HCT116 (cell line): ENCODE measurements around the gene GTF2H2C. TPM values are rescaled to one million over a fixed set of nuclear protein-coding genes. Genes with fewer than 3 reads are reported as not detected.
"Not testable (repeated sequence)": the region's sequence is repeated elsewhere in the genome, so short reads cannot be mapped to it uniquely, and the experiment has no call there.

ENCODE experiments used
- ATAC-seq: fragments of 200-7000 bp; cut with Tn5 transposase; 2 replicates; pipeline ENCODE4 v1.9.1; 2020; ENCODE audit warnings: mild to moderate bottlenecking, moderate library complexity
- BruUV-seq: library from RNA; stranded (reverse); fragments of 400-500 nt; replicated peaks from 2 replicates; lab custom pipeline; 2021; lab: Mats Ljungman, UMichigan
- CTCF ChIA-PET: fragments of 300-600 bp; sonication (Branson Sonifier 250); formaldehyde crosslinking; loops from one replicate; lab custom pipeline; 2021; ENCODE audit warnings: antibody characterized with exemption; lab: Charles Lee
- POLR2A ChIA-PET: fragments of 300-600, 350-600 bp; sonication (Branson Sonifier 250); formaldehyde crosslinking; loops from one replicate; lab custom pipeline; 2021; ENCODE audit warnings: antibody characterized with exemption; lab: Charles Lee
- RAD21 ChIA-PET, 2 experiments: fragments of 300-600 bp; sonication (Branson Sonifier 250); formaldehyde crosslinking; loops; one replicate each; lab custom pipeline; 2023; ENCODE audit warnings: low total read pairs in 2 of 2; ENCODE audit not compliant: uncharacterized antibody in 2 of 2, unreplicated experiment in 2 of 2, low non-redundant PET in 1 of 2; lab: Charles Lee
- DNase-seq: peaks from one replicate; pipeline ENCODE4 v3.0.0-alpha.2; 2010; ENCODE audit warnings: low read depth, low spot score
- H2AFZ ChIP-seq: fragments of 200-600 bp; shearing (Covaris generic), sonication (generic); 2 replicates; pipeline ENCODE4 v1.6.1; 2017; ENCODE audit warnings: low read depth, mixed run types, mixed read lengths, antibody characterized with exemption, low read length; ENCODE audit not compliant: poor library complexity, severe bottlenecking
- H3K27ac ChIP-seq: 2 replicates; pipeline ENCODE4 v1.5.1; 2012; ENCODE audit warnings: low read depth, low read length
- H3K27me3 ChIP-seq: fragments of 200-600 bp; sonication (generic); 2 replicates; pipeline ENCODE4 v1.6.1; 2016; ENCODE audit warnings: mixed run types, low read length, mixed read lengths; ENCODE audit not compliant: insufficient read depth
- H3K36me3 ChIP-seq, 2 experiments: fragments of 200-500 bp in 1 of 2; fragments of 200-600 bp in 1 of 2; sonication (Bioruptor generic) in 1 of 2; sonication (generic) in 1 of 2; 2 replicates each; pipeline versions ENCODE4 v1.5.1 to v1.6.1; 2014 to 2016; ENCODE audit warnings: low read length in 2 of 2, inconsistent platforms in 1 of 2, mixed read lengths in 1 of 2, mixed run types in 1 of 2; ENCODE audit not compliant: insufficient read depth in 2 of 2, control insufficient read depth in 1 of 2
- H3K4me1 ChIP-seq, 2 experiments: fragments of 200-600 bp in 1 of 2; sonication (generic) in 1 of 2; 2 replicates each; pipeline versions ENCODE4 v1.5.1 to v1.6.1; 2012 to 2017; ENCODE audit warnings: low read length in 2 of 2, inconsistent platforms in 1 of 2, mild to moderate bottlenecking in 1 of 2, mixed read lengths in 1 of 2, mixed run types in 1 of 2, moderate library complexity in 1 of 2; ENCODE audit not compliant: insufficient read depth in 2 of 2, control insufficient read depth in 1 of 2
- H3K4me2 ChIP-seq: fragments of 200-600 bp; sonication (generic); 2 replicates; pipeline ENCODE4 v1.6.1; 2017; ENCODE audit warnings: mixed run types, low read length, mixed read lengths
- H3K4me3 ChIP-seq, 2 experiments: fragments of 200-600 bp in 1 of 2; sonication (generic) in 1 of 2; replicated peaks in 1 of 2; 2 replicates each; pipeline ENCODE4 v1.5.1; 2011 to 2016; ENCODE audit warnings: low read length in 2 of 2, control low read depth in 1 of 2, low read depth in 1 of 2, mild to moderate bottlenecking in 1 of 2, mixed read lengths in 1 of 2, mixed run types in 1 of 2
- H3K79me2 ChIP-seq: fragments of 200-600 bp; sonication (generic); 2 replicates; pipeline ENCODE4 v1.6.1; 2017; ENCODE audit warnings: mild to moderate bottlenecking, mixed run types, low read length, moderate library complexity, mixed read lengths; ENCODE audit not compliant: insufficient read depth
- H3K9ac ChIP-seq: fragments of 200-600 bp; sonication (generic); 2 replicates; pipeline ENCODE4 v1.6.1; 2016; ENCODE audit warnings: low read length, mixed read lengths
- H3K9me2 ChIP-seq: fragments of 200-600 bp; sonication (generic), shearing (Covaris generic); 2 replicates; pipeline ENCODE4 v1.6.1; 2017; ENCODE audit warnings: mixed run types, mild to moderate bottlenecking, moderate library complexity; ENCODE audit not compliant: insufficient read depth
- H3K9me3 ChIP-seq, 2 experiments: fragments of 200-500 bp in 1 of 2; fragments of 200-600 bp in 1 of 2; sonication (Bioruptor generic) in 1 of 2; sonication (generic) in 1 of 2; 2 replicates each; pipeline ENCODE4 v1.6.1; 2014 to 2017; ENCODE audit warnings: low read length in 2 of 2, mixed read lengths in 2 of 2, inconsistent platforms in 1 of 2, low read depth in 1 of 2, mild to moderate bottlenecking in 1 of 2, mixed run types in 1 of 2, moderate library complexity in 1 of 2; ENCODE audit not compliant: control insufficient read depth in 1 of 2, insufficient read depth in 1 of 2
- H4K20me1 ChIP-seq: fragments of 200-600 bp; sonication (generic), shearing (Covaris generic); 2 replicates; pipeline ENCODE4 v1.6.1; 2017; ENCODE audit warnings: mixed run types, mild to moderate bottlenecking, moderate library complexity; ENCODE audit not compliant: insufficient read depth
- intact Hi-C: fragments of 100-400 bp; cut with micrococcal nuclease; formaldehyde crosslinking; loops from 2 replicates; pipeline ENCODE4 v1.10.0; 2022
- total RNA-seq: library from RNA; stranded (reverse); gene quantifications from one replicate; pipeline ENCODE4 v1.2.1, GENCODE V29; 2021; ENCODE audit not compliant: unreplicated experiment

Gene GTF2H2C
- total RNA-seq, 1 experiment from 2014 or later, result 65.2 TPM

DNA sequence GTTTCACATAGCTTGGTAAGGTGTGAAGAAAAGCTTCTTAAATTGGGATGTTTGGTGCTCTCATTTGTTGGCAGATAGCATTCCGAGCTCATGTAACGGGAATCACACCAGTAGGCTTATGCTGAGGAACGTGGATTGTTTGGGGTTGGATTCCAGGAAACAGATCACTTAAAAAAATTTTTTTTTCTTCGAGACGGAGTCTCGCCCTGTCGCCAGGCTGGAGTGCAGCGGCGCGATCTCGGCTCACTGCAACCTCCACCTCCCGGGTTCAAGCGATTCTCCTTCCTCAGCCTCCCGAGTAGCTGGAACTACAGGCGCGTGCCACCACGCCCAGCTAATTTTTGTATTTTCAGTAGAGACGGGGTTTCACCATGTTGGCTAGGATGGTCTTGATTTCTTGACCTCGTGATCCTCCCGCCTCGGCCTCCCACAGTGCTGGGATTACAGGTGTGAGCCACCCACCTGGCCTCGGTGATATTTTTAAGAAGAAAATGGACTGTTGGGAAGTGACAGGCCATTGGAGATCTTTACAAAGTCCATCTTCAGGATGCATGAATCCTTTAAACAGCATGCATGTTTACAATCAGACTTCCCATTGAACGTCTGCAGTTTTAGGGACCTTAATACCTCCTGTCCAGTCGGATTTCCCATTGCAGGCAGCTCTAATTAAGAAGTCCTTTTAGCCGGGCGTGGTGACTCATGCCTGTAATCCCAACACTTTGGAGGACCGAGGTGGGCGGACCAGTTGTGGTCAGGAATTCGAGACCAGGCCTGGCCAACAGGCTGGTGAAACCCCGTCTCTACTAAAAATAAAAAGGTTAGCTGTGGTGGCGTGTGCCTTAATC is 818 bp downstream of the GTF2H2C start:
- H3K4me1 ChIP-seq, intact Hi-C loops, CTCF ChIA-PET, H3K9me2 ChIP-seq, POLR2A ChIA-PET, RAD21 ChIA-PET, H3K36me3 ChIP-seq, H4K20me1 ChIP-seq, BruUV-seq, H3K9me3 ChIP-seq, H3K79me2 ChIP-seq, DNase-seq, H3K27me3 ChIP-seq, H2AFZ ChIP-seq: not testable (repeated sequence)
- Histone ChIP-seq H3K4me3 (peak overlapping the region; percentile 47 to 57), H3K4me2 (peak overlapping the region; percentile 70), H3K9ac (peak overlapping the region; percentile 51), H3K27ac (peak overlapping the region; percentile 40; the same call in 1 of the 2 replicates)
- peak; percentile 39 for ATAC-seq

DNA sequence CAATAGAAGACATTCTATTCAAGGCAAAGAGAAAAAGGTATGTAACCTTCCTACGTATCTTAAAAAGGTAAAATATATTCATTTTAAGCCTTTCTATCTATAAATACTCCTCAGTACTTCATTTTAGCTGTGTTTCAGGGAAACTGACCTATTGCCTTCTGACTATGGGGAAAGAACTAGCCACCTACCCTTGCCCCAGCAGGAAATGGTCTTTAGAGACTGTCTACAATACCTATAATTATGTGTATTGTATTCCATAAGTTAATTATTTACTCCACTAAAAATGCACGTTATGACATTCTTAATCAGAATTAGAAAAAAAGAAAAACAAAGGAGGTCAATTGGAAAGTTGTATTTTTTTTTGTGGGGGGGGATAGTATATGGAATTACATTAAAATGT is 6.2 kb downstream of the GTF2H2C start:
- H3K4me2 ChIP-seq, H3K79me2 ChIP-seq, BruUV-seq, H3K4me1 ChIP-seq, H3K36me3 ChIP-seq, H2AFZ ChIP-seq, H4K20me1 ChIP-seq, H3K9ac ChIP-seq, DNase-seq, POLR2A ChIA-PET, CTCF ChIA-PET, H3K4me3 ChIP-seq, H3K9me2 ChIP-seq, H3K9me3 ChIP-seq, ATAC-seq, intact Hi-C loops, RAD21 ChIA-PET, H3K27ac ChIP-seq, H3K27me3 ChIP-seq: not testable (repeated sequence)

DNA sequence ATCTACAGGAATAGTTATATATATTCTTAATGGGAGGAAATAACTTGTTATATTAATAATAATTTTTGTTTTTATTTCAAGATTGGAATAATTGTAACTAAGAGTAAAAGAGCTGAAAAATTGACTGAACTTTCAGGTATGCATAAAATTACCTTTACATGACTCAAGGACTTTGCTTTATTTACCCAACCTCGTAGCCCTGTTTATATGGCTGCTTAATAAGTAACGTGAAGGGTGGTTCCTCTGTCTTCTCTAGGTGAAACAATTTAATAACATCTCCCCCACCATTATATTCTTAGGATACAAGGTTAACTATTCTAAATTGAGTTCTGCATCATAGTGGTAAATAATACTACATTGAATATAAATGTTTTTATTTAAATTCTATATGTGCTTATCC is 8.1 kb downstream of the GTF2H2C start:
- CTCF ChIA-PET, H3K36me3 ChIP-seq, H3K79me2 ChIP-seq, H3K9ac ChIP-seq, H3K9me2 ChIP-seq, H3K27me3 ChIP-seq, ATAC-seq, H3K4me2 ChIP-seq, H3K27ac ChIP-seq, DNase-seq, H3K4me1 ChIP-seq, H3K9me3 ChIP-seq, H3K4me3 ChIP-seq, H2AFZ ChIP-seq, RAD21 ChIA-PET, POLR2A ChIA-PET, intact Hi-C loops, BruUV-seq, H4K20me1 ChIP-seq: not testable (repeated sequence)

DNA sequence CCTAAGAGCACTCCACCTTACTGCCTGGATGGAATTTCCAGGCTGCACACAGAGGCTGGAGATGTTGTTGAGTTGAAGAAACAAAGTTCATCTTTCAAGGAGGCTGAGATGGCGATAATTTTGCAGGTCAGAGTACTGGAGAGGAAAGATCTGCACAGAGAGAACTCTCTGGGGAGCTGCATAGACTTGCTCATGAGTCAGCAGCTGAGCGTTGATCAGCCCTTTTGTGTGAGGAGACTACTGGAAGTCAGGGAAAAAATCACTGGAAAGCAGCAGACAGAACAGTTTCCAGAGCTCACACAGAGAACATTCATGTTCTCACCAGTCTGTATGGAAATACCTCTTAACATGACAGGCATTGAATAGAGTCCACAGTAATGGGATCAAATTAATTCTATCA is 23.4 kb downstream of the GTF2H2C start:
- H3K9me3 ChIP-seq, H4K20me1 ChIP-seq, intact Hi-C loops, H3K27ac ChIP-seq, POLR2A ChIA-PET, H3K4me3 ChIP-seq, RAD21 ChIA-PET, H3K9me2 ChIP-seq, H3K79me2 ChIP-seq, H3K27me3 ChIP-seq, H3K9ac ChIP-seq, H2AFZ ChIP-seq, ATAC-seq, CTCF ChIA-PET, H3K4me1 ChIP-seq, BruUV-seq, DNase-seq, H3K4me2 ChIP-seq, H3K36me3 ChIP-seq: not testable (repeated sequence)
